Fibroblast of the aortic adventitia (primary cell): ENCODE measurements around the gene EIF4E1B. TPM values are rescaled to one million over a fixed set of nuclear protein-coding genes. Genes with fewer than 3 reads are reported as not detected.

ENCODE experiments used
- DNase-seq: peaks from one replicate; pipeline ENCODE4 v3.0.0-alpha.2; 2010; ENCODE audit warnings: low read depth
- H3K4me3 ChIP-seq: 2 replicates; pipeline ENCODE4 v1.5.1; 2011; ENCODE audit warnings: low read depth, mild to moderate bottlenecking, control low read depth, low read length, moderate library complexity
- total RNA-seq: library from RNA; depleted of rRNA; stranded (reverse); fragments of >200 nt; gene quantifications from 2 replicates; pipeline ENCODE4 v1.2.3, GENCODE V29; 2012; ENCODE audit warnings: low replicate concordance
- TF ChIP-seq, protein P1 (sequence below): IDR thresholded peaks from 2 replicates; pipeline ENCODE4 v1.5.1; 2011; ENCODE audit warnings: mild to moderate bottlenecking, low read length, control low read depth, inconsistent platforms; ENCODE audit not compliant: insufficient read depth

The EIF4E1B gene
- total RNA-seq, 1 donor = not detected

DNA sequence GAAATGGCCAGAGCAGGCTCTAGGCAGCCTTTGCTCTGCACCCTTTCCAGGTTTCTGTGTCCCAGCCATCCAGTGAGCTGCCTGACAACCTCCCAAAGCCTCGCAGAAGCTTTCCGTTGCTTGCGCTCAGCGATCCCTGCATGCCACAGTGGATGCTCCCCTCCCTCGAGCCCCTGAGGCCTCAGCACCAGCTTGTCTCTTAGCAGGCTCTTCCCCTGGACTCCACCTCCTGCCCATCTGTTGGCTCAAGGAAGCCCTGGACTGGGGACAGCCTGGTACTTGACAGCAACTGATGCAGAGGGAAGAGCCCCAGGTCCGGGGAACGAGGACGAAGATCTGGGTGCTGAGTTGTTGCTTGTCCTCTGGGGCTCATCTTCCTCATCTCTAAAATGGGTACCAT lies 40.0 kb downstream of the EIF4E1B start:
- no peak for DNase-seq
- TF ChIP-seq, protein P1, sequence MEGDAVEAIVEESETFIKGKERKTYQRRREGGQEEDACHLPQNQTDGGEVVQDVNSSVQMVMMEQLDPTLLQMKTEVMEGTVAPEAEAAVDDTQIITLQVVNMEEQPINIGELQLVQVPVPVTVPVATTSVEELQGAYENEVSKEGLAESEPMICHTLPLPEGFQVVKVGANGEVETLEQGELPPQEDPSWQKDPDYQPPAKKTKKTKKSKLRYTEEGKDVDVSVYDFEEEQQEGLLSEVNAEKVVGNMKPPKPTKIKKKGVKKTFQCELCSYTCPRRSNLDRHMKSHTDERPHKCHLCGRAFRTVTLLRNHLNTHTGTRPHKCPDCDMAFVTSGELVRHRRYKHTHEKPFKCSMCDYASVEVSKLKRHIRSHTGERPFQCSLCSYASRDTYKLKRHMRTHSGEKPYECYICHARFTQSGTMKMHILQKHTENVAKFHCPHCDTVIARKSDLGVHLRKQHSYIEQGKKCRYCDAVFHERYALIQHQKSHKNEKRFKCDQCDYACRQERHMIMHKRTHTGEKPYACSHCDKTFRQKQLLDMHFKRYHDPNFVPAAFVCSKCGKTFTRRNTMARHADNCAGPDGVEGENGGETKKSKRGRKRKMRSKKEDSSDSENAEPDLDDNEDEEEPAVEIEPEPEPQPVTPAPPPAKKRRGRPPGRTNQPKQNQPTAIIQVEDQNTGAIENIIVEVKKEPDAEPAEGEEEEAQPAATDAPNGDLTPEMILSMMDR = no peak

DNA sequence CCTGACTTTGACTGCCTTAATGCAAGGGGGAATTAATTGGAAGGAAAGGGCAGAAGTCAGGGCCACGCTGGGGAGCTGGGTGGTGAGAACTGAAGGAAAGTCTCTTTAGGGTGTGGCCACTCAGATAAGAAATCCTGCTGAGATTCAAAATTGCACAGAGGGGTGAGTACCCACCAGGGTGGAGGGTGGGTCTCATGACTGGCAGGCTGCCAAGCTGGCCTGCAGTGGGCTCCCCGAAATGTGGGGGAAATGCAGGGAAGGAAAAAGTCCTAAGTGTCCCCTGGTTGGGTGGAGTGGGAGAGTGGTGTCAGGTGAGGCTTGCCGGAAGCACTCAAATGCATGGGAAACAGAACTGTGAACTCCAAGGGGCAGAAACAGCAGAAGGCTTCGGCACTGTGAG lies 40.9 kb downstream of the EIF4E1B start:
- TF ChIP-seq, protein P1 = no peak
- DNase-seq = no peak
- H3K4me3 ChIP-seq = no peak overlapping the region

More for the DNA sequence above, 40.0 kb downstream of the EIF4E1B start:
- no peak overlapping the region for H3K4me3 ChIP-seq

DNA sequence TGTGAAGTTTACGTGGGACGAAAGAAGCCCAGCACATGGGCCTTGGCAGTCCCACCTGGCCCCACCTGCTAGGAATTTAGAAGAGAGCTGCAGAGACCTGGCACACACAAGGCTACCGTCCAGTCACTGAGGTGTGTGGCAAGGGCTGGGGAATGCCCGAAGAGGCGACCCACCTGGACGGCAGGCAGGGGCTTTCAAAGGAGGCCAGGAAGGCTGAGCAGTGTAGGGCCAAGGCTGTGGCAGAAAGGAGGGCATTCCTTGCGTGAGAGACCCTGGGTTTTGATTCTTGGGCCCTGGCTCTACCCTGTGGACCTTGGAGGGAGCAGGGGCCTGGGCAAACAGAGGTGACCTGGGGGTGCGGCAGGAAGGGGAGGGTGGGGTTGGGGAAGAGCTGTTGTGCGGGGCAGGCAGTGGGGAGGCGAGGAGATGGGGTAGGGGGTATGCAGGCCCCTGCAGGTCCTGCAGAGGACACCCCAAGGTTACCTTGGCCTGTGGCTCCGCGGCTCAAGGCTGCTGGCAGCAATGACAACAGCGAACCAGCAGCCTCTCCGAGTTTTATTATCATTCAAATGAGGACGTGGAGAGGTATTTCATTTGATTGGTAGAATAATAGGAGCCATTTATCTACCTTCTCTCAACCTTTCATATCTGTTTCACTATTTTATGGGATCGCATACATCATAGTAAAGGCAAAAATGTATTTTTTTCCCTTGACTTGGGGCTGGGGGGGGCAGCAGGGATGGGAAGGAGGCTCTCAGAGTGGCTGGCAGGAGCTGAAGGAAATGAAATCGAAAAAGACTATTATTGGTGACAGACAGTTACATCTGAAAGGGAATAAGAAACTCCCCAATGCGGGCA lies 41.6 kb downstream of the EIF4E1B start:
- no peak for DNase-seq
- TF ChIP-seq, protein P1 = no peak
- no peak overlapping the region for H3K4me3 ChIP-seq

DNA sequence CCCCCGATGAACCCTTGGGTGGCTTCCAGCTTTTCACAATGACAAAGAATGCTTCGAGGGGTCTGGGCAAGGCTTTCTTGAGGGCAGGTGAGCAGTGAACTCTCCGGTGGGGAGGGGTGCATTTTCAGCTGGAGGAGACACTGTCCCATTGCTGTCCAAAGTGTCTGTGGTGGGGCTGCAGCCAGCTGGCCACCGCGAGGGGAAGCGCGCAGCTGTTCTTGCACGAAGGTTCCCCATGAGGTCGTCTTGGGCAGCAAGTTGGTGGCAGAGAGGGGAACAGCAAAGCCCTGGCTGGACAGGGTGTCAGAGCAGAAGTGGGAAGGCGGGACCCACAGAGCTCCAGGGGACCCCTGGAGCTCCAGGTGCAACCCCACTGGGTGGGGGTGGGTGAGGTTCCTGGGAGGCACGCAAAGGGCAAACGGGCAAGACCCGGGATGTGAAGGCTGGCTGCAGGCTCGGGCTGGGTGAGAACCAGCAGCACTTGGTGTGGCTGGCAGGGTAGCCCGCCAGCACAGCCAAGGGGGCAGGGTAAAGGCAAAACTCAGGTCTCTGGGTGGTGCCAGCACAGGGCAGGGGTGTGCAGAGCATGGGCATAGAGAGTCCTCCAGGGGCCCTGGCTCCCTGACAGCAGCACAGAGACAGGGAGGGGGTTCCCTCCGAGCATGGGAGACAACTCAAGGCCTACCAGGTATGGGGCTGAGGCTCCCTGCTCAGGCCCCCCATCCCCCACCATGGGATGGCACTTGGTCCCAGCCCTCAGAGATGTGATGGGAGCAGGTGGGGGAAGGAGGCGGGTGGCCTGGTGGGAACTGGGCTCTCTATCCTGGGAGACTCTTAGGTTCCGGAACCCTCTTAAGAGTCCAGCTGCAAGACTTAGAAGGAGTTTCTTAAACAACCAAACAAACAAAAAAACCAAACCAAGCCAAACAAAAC lies 43.4 kb downstream of the EIF4E1B start:
- DNase-seq = no peak
- TF ChIP-seq, protein P1 = no peak
- H3K4me3 ChIP-seq = no peak overlapping the region

DNA sequence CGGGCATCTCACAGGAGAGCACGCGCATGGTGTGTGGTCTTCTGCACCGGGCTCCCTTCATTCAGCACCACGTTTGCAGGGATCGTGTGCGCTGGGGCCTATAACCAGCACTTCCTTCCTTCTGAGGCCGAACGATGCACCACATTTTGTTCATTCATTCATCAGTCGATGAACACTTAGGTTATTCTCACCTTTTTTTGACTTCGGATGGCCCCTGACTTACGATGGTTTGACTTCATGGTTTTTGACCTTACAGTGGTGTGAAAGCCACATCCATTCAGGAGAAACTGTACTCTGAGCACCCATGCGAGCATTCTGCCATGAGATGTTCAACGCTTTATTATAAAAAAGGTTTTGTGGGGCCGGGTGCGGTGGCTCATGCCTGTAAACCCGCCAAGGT lies 44.3 kb downstream of the EIF4E1B start:
- DNase-seq = no peak
- TF ChIP-seq, protein P1 = no peak

DNA sequence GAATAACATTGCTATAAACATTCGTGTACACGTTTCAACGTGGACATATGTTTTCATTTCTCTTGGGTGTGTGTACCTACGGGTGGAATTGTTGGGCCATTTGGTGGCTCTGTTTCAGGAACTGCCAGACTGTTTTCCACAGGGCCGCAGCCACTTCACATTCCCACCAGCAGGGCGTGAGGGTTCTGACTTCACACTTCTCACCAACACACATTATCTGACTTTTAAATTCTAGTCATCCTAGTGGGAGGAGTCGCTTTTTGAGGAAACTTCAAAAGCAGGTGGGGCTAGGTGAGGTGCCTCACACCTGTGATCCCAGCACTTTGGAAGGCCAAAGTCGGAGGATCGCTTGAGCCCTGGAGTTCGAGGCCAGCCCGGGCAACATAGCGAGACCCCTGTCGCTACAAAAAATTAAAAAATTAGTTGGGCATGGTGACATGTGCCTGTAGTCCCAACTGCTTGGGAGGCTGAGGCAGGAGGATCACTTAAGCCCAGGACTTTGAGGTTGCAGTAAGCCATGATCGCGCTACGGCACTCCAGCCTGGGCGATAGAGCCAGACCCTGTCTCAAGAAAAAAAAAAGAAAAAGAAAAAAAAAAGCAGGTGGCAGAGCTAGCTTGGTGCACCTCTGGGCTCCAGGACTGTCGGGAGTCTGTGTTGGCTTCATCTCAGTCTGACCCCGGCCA lies 45.3 kb downstream of the EIF4E1B start:
- DNase-seq = peak; percentile 13
- H3K4me3 ChIP-seq = no peak overlapping the region
- TF ChIP-seq, protein P1 = peak; percentile 57

More for the DNA sequence above, 44.3 kb downstream of the EIF4E1B start:
- H3K4me3 ChIP-seq = no peak overlapping the region
